Large intestine (tissue), 12 donors: ENCODE results near the gene SH2D6. TPM values are rescaled to one million over a fixed set of nuclear protein-coding genes. Genes with fewer than 3 reads are reported as not detected.
"Not testable (repeated sequence)": the region's sequence is repeated elsewhere in the genome, so short reads cannot be mapped to it uniquely, and the experiment has no call there.

Source experiments
- DNase-seq, 2 donors: peaks; one replicate each; pipeline versions ENCODE4 v3.0.0 to v3.0.0-alpha.2; 2013
- H3K27ac ChIP-seq: one replicate; pipeline ENCODE4 v1.5.1; 2013; ENCODE audit warnings: low read length
- H3K27me3 ChIP-seq: 2 replicates; pipeline ENCODE4 v1.6.1; 2013; ENCODE audit warnings: low read length; ENCODE audit not compliant: control insufficient read depth, insufficient read depth
- H3K36me3 ChIP-seq: 2 replicates; pipeline ENCODE4 v1.6.1; 2013; ENCODE audit warnings: low read length; ENCODE audit not compliant: control insufficient read depth, insufficient read depth
- H3K4me1 ChIP-seq: one replicate; pipeline ENCODE4 v1.6.1; 2013; ENCODE audit warnings: low read length; ENCODE audit not compliant: control insufficient read depth, insufficient read depth
- H3K4me3 ChIP-seq: one replicate; pipeline ENCODE4 v1.5.1; 2013; ENCODE audit warnings: low read length
- H3K9me3 ChIP-seq: one replicate; pipeline ENCODE4 v1.6.1; 2013; ENCODE audit warnings: mild to moderate bottlenecking, low read depth, low read length, moderate library complexity; ENCODE audit not compliant: control insufficient read depth
- WGBS: methylation state at CpG from one replicate; pipeline ENCODE4 v1.1.5; 2013; ENCODE audit warnings: low lambda C conversion rate; ENCODE audit not compliant: insufficient coverage; 5-methylcytosine and 5-hydroxymethylcytosine counted together
- long read RNA-seq, 11 donors: transcript quantifications; one replicate each; lab custom pipeline, GENCODE V29; 2026
- polyA plus RNA-seq: library from polyadenylated mRNA; unstranded; fragments of 120-200 nt; gene quantifications from one replicate; pipeline ENCODE4 v1.2.1, GENCODE V29; 2013

The SH2D6 gene
- polyA plus RNA-seq = 3.8 TPM
- long read RNA-seq, donor 1 = 0 reads
- long read RNA-seq, donor 2 = 0 reads
- long read RNA-seq, donor 3 = 0 reads
- long read RNA-seq, donor 4 = 0 reads
- long read RNA-seq, donor 5 = 0 reads
- long read RNA-seq, donor 6 = 0 reads
- long read RNA-seq, donor 7 = 0 reads
- long read RNA-seq, donor 8 = 0 reads
- long read RNA-seq, donor 9 = 0 reads
- long read RNA-seq, donor 10 = 0 reads
- long read RNA-seq, donor 11 = 0 reads

GRCh38 chr2:85418132-85419008, at the start of gene SH2D6:
TSS of gene SH2D6 (plus strand) at chr2:85418714. CDS start at chr2:85429466, 10,752 bp downstream.
- Histone ChIP-seq H3K4me1 (peaks cover 40% of the 10 kb centered on the region), H3K36me3 (no peaks in the 10 kb centered on the region), H3K27ac (peak within 1 kb of the TSS; percentile 76), H3K27me3 (no peaks in the 10 kb centered on the region), H3K4me3 (peak within 1 kb of the TSS; percentile 77), H3K9me3 (peaks cover 3% of the 10 kb centered on the region)
- WGBS = no CpG with 5 or more reads among the region's 57 CpGs
- peak; percentile 76 to 92 for DNase-seq

GRCh38 chr2:85368921-85369320, 49.6 kb upstream of the SH2D6 start:
- Histone ChIP-seq H3K9me3 (no peaks in the 10 kb centered on the region), H3K4me1 (peaks cover 9% of the 10 kb centered on the region), H3K27ac (no peak overlapping the region), H3K36me3 (peaks cover 18% of the 10 kb centered on the region), H3K27me3 (no peaks in the 10 kb centered on the region), H3K4me3 (no peak overlapping the region)
- DNase-seq = no peak

- H3K27ac ChIP-seq = no peak overlapping the region
- WGBS = no CpG with 5 or more reads among the region's 5 CpGs
- peak in 1 of 2 donors; percentile 46 for DNase-seq
- peaks cover 20% of the 10 kb centered on the region for H3K36me3 ChIP-seq
- no peaks in the 10 kb centered on the region for H3K9me3 ChIP-seq
- H3K27me3 ChIP-seq = no peaks in the 10 kb centered on the region
- H3K4me1 ChIP-seq = peaks cover 9% of the 10 kb centered on the region
- H3K4me3 ChIP-seq = no peak overlapping the region
Measured at GRCh38 chr2:85369500-85369899, 49.0 kb upstream of the SH2D6 start.

GRCh38 chr2:85371045-85371444, 47.5 kb upstream of the SH2D6 start:
- Histone ChIP-seq H3K4me3 (no peak overlapping the region), H3K36me3 (peaks cover 23% of the 10 kb centered on the region), H3K27me3 (no peaks in the 10 kb centered on the region), H3K9me3 (no peaks in the 10 kb centered on the region), H3K27ac (no peak overlapping the region), H3K4me1 (peaks cover 9% of the 10 kb centered on the region)
- WGBS = no CpG with 5 or more reads among the region's 11 CpGs
- no peak for DNase-seq

- no CpG with 5 or more reads among the region's 5 CpGs for WGBS
- Histone ChIP-seq H3K36me3 (peaks cover 29% of the 10 kb centered on the region), H3K27ac (no peak overlapping the region), H3K4me1 (no peaks in the 10 kb centered on the region), H3K4me3 (no peak overlapping the region), H3K27me3 (no peaks in the 10 kb centered on the region), H3K9me3 (peaks cover 5% of the 10 kb centered on the region)
- DNase-seq = no peak
Measured at GRCh38 chr2:85376291-85377065, 42.0 kb upstream of the SH2D6 start.

- Histone ChIP-seq H3K27me3 (no peaks in the 10 kb centered on the region), H3K36me3 (peaks cover 30% of the 10 kb centered on the region), H3K9me3 (peaks cover 5% of the 10 kb centered on the region), H3K27ac (no peak overlapping the region), H3K4me1 (no peaks in the 10 kb centered on the region), H3K4me3 (no peak overlapping the region)
- DNase-seq = no peak
- no CpG with 5 or more reads among the region's 11 CpGs for WGBS
Measured at GRCh38 chr2:85377083-85377482, 41.4 kb upstream of the SH2D6 start.

- H3K36me3 ChIP-seq = peaks cover 28% of the 10 kb centered on the region
- no peak overlapping the region for H3K27ac ChIP-seq
- WGBS = no CpG with 5 or more reads among the region's 5 CpGs
- no peak overlapping the region for H3K4me3 ChIP-seq
- no peaks in the 10 kb centered on the region for H3K4me1 ChIP-seq
- H3K9me3 ChIP-seq = peaks cover 5% of the 10 kb centered on the region
- no peak for DNase-seq
- no peaks in the 10 kb centered on the region for H3K27me3 ChIP-seq
Measured at GRCh38 chr2:85378257-85378656, 40.3 kb upstream of the SH2D6 start.

- Histone ChIP-seq H3K4me1 (no peaks in the 10 kb centered on the region), H3K36me3 (peaks cover 38% of the 10 kb centered on the region), H3K27me3 (no peaks in the 10 kb centered on the region), H3K9me3 (peaks cover 5% of the 10 kb centered on the region), H3K27ac (no peak overlapping the region), H3K4me3 (no peak overlapping the region)
- no peak for DNase-seq
- WGBS = 71% methylated on average over 1 of the region's 1 CpG
Measured at GRCh38 chr2:85380048-85380447, 38.5 kb upstream of the SH2D6 start.

- H3K27me3 ChIP-seq, H3K9me3 ChIP-seq, H3K27ac ChIP-seq, H3K4me3 ChIP-seq, DNase-seq, H3K4me1 ChIP-seq: not testable (repeated sequence)
- 80% methylated on average over 2 of the region's 5 CpGs for WGBS
- H3K36me3 ChIP-seq = peaks cover 41% of the 10 kb centered on the region
Measured at GRCh38 chr2:85383151-85383550, 35.4 kb upstream of the SH2D6 start.

GRCh38 chr2:85383850-85384249, 34.7 kb upstream of the SH2D6 start:
- Histone ChIP-seq H3K36me3 (peaks cover 47% of the 10 kb centered on the region), H3K27ac (no peak overlapping the region), H3K4me1 (no peaks in the 10 kb centered on the region), H3K9me3 (peaks cover 5% of the 10 kb centered on the region), H3K4me3 (no peak overlapping the region), H3K27me3 (no peaks in the 10 kb centered on the region)
- no peak for DNase-seq
- WGBS = no CpG with 5 or more reads among the region's 4 CpGs
